HG02840 (cell line): ENCODE data around the gene PARS2.
"Not testable (repeated sequence)": the region's sequence is repeated elsewhere in the genome, so short reads cannot be mapped to it uniquely, and the experiment has no call there.

Experiments
- ATAC-seq: cut with Tn5 transposase; IDR thresholded peaks from one replicate; pipeline ENCODE4 v1.9.1; 2021; ENCODE audit warnings: mild to moderate bottlenecking, moderate library complexity, moderate number of reproducible peaks; ENCODE audit not compliant: unreplicated experiment, low FRiP score

Gene PARS2

GRCh38 chr1:54775828-54776721, 11.8 kb upstream of the PARS2 start:
- ATAC-seq, result not testable (repeated sequence)

- no peak for ATAC-seq
These were observed 10.6 kb upstream of the PARS2 start for GRCh38 chr1:54774820-54775498.

GRCh38 chr1:54772951-54773350, 8.6 kb upstream of the PARS2 start:
- ATAC-seq, result no peak

GRCh38 chr1:54768093-54768492, 3.8 kb upstream of the PARS2 start:
- no peak for ATAC-seq

GRCh38 chr1:54767526-54767925, 3.2 kb upstream of the PARS2 start:
- ATAC-seq, result no peak

- no peak for ATAC-seq
These were observed 2.4 kb upstream of the PARS2 start for GRCh38 chr1:54766726-54767125.

GRCh38 chr1:54764922-54765561, 719 bp upstream of the PARS2 start:
- ATAC-seq, result peak; percentile 2

- ATAC-seq, result no peak
These were observed 549 bp downstream of the PARS2 start for GRCh38 chr1:54763816-54764132.

- ATAC-seq, result no peak
These were observed 5.5 kb downstream of the PARS2 start for GRCh38 chr1:54758678-54759348.

- ATAC-seq, result no peak
These were observed 6.5 kb downstream of the PARS2 start for GRCh38 chr1:54757833-54758232.

- no peak for ATAC-seq
These were observed 9.6 kb downstream of the PARS2 start for GRCh38 chr1:54754486-54755285.

GRCh38 chr1:54754045-54754444, 10.3 kb downstream of the PARS2 start:
- ATAC-seq, result no peak

GRCh38 chr1:54751426-54751825, 12.9 kb downstream of the PARS2 start:
- ATAC-seq, result no peak

- ATAC-seq, result no peak
These were observed 13.7 kb downstream of the PARS2 start for GRCh38 chr1:54750596-54750995.

GRCh38 chr1:54748094-54748835, 16.1 kb downstream of the PARS2 start:
- ATAC-seq, result no peak

- no peak for ATAC-seq
These were observed 18.5 kb downstream of the PARS2 start for GRCh38 chr1:54745864-54746263.

- no peak for ATAC-seq
These were observed 19.0 kb downstream of the PARS2 start for GRCh38 chr1:54745274-54745673.

- ATAC-seq, result no peak
These were observed 19.6 kb downstream of the PARS2 start for GRCh38 chr1:54744696-54745095.

GRCh38 chr1:54743416-54744226, 20.7 kb downstream of the PARS2 start:
- ATAC-seq, result no peak
